Panc1 (cell line): Measurements from ENCODE around the gene JPH2.

Experiments
- CTCF ChIP-seq: fragments of 450-650 bp; IDR thresholded peaks from 2 replicates; pipeline ENCODE4 v1.5.1; 2017; ENCODE audit warnings: mild to moderate bottlenecking
- POLR2AphosphoS5 ChIP-seq: IDR thresholded peaks from 2 replicates; pipeline ENCODE4 v1.6.1; 2012; ENCODE audit warnings: mild to moderate bottlenecking, low read depth, low read length, moderate library complexity

DNA sequence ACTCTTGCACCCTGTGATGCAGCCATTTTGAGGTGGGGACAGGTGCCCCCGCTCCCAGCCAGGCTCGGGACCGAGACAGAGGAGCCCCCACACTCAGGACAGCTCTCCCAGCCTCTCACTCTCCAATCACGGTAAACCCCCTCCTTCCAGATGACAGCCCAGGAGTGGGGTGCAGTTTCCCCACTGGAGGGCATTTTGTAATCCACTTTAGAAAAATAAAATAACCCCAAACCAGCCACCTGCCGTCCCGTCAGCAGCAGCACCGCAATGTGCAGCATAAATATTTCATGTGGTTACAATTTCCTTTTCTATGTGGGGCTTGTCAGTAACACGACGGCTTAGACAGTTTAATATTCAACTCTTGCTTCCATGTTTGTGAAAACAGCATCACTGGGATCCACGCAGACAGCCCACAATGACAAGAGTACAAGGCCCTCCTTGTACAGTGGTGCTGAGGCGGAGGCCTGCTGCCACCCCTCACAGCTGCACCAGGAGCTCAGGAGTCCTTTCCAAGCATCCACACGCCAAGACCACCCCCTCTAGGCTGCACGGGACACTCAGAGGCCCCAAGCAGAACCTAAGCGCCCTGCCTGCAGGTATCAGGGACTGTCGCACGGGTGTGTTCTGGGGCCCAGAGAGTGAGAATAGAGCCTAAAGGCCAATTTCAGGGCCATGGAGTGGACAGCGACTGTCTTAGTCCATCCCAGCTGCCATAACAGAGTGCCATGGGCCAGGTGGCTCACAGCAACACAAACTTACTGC lies 116.7 kb downstream of the JPH2 start:
- TF ChIP-seq CTCF (no peak), POLR2AphosphoS5 (no peak)
